Right lobe of liver (tissue), 4 donors: Measurements from ENCODE around the gene DRD1.

Experiments used
- CTCF ChIP-seq, 4 donors: fragments of 200-600 bp in 3 of 4; fragments of 450-650 bp in 1 of 4; IDR thresholded peaks; one replicate each; pipeline versions ENCODE4 v1.5.1 to v1.8.0; 2016 to 2022; ENCODE audit warnings: antibody characterized with exemption in 4 of 4, mild to moderate bottlenecking in 2 of 4
- POLR2A ChIP-seq: fragments of 450-650 bp; IDR thresholded peaks from one replicate; pipeline ENCODE4 v1.6.1; 2017; ENCODE audit warnings: antibody characterized with exemption, mild to moderate bottlenecking
- donor health status: DM: no; HTN: no; CAD: no.
- donor health status: DM: no; HTN: no; CAD: no.
- donor health status: DM: no; HTN: yes; CAD: no.

GRCh38 chr5:175479125-175479881 is 35.3 kb upstream of the DRD1 start:
- TF ChIP-seq CTCF (IDR thresholded peaks at IDR 0.05) = no peak
- no peak for TF ChIP-seq POLR2A
